Spleen (tissue), 11 donors: ENCODE measurements around the gene TMEM169. TPM values are rescaled to one million over a fixed set of nuclear protein-coding genes. Genes with fewer than 3 reads are reported as not detected.

Experiments
- DNase-seq: peaks from one replicate; pipeline ENCODE4 v3.0.0-alpha.2; 2020
- H3K27ac ChIP-seq, 8 donors: fragments of 200-600 bp; sonication (generic) in 7 of 8; 1 replicate in 4 of 8; 2 replicates in 4 of 8; pipeline versions ENCODE4 v1.5.0 to v1.8.0; 2016 to 2021; ENCODE audit warnings: inconsistent platforms in 4 of 8, mild to moderate bottlenecking in 4 of 8, moderate library complexity in 1 of 8
- H3K27me3 ChIP-seq, 7 donors: fragments of 200-600 bp; sonication (generic) in 6 of 7; replicated peaks in 1 of 7; 1 replicate in 4 of 7; 2 replicates in 3 of 7; pipeline versions ENCODE4 v1.5.0 to v1.8.0; 2016 to 2021; ENCODE audit warnings: inconsistent platforms in 3 of 7, mild to moderate bottlenecking in 1 of 7
- H3K36me3 ChIP-seq, 6 donors: fragments of 200-600 bp; sonication (generic) in 5 of 6; 1 replicate in 4 of 6; 2 replicates in 2 of 6; pipeline versions ENCODE4 v1.5.0 to v1.8.0; 2016 to 2021; ENCODE audit warnings: inconsistent platforms in 2 of 6
- H3K4me1 ChIP-seq, 6 donors: fragments of 200-600 bp; sonication (generic) in 5 of 6; 1 replicate in 3 of 6; 2 replicates in 3 of 6; pipeline versions ENCODE4 v1.5.0 to v1.8.0; 2016 to 2021; ENCODE audit warnings: inconsistent platforms in 3 of 6
- H3K4me3 ChIP-seq, 8 donors: fragments of 200-600 bp; sonication (generic) in 7 of 8; 1 replicate in 4 of 8; 2 replicates in 4 of 8; pipeline versions ENCODE4 v1.5.0 to v1.8.0; 2016 to 2021; ENCODE audit warnings: inconsistent platforms in 4 of 8, mild to moderate bottlenecking in 4 of 8, moderate library complexity in 2 of 8
- H3K9me3 ChIP-seq, 8 donors: fragments of 200-600 bp; sonication (generic) in 7 of 8; 1 replicate in 4 of 8; 2 replicates in 4 of 8; pipeline versions ENCODE4 v1.5.0 to v1.8.0; 2016 to 2021; ENCODE audit warnings: inconsistent platforms in 4 of 8
- POLR2A ChIP-seq, 3 donors: fragments of 450-650 bp; IDR thresholded peaks; one replicate each; pipeline ENCODE4 v1.5.1; 2017; ENCODE audit warnings: antibody characterized with exemption in 3 of 3, mild to moderate bottlenecking in 1 of 3
- POLR2AphosphoS5 ChIP-seq, 3 donors: sonication (generic); formaldehyde crosslinking; IDR thresholded peaks; one replicate each; pipeline ENCODE4 v1.5.1; 2017; ENCODE audit warnings: antibody characterized with exemption in 3 of 3
- WGBS, 5 donors: extraction: QIAGEN DNeasy Blood & Tissue Kit in 3 of 5; methylation state at CpG; one replicate each; pipeline versions ENCODE4 v1.1.5 to v1.1.7; 2013 to 2018; 5-methylcytosine and 5-hydroxymethylcytosine counted together
- intact Hi-C: fragments of 100-400 bp; cut with DNase I; formaldehyde crosslinking; loops from one replicate; pipeline ENCODE4 v1.15.0; 2023; ENCODE audit warnings: low total_unique reads
- polyA plus RNA-seq, 3 donors: library from polyadenylated mRNA; stranded (reverse); fragments of 200-250 nt; gene quantifications; one replicate each; pipeline ENCODE4 v1.2.1, GENCODE V29; 2013
- total RNA-seq, 7 donors: library from RNA; depleted of rRNA in 3 of 7; stranded (reverse); fragments of >200 nt in 3 of 7; fragmentation: NEBNext Ultra II Directional in 4 of 7; extraction: Animal tissue kit (Norgen Biotek cat#: 25700) in 4 of 7; gene quantifications; one replicate each; pipeline versions ENCODE4 v1.1.0 to v1.2.1, GENCODE V29; 2016 to 2021
- TF ChIP-seq, protein P1 (sequence below), 11 experiments: fragments of 200-600 bp in 7 of 11; fragments of 450-650 bp in 4 of 11; sonication (generic) in 4 of 11; IDR thresholded peaks in 8 of 11; conservative IDR thresholded peaks in 3 of 11; 1 replicate in 7 of 11; 2 replicates in 4 of 11; pipeline versions ENCODE4 v1.4.0 to v1.8.0; 2016 to 2021; ENCODE audit warnings: antibody characterized with exemption in 11 of 11, inconsistent platforms in 4 of 11, mild to moderate bottlenecking in 1 of 11
- donor health status: healthy with polysubstance abuse.
- donor health status: DM: no; HTN: no; CAD: no; lungs with moderate emphysema.
- donor health status: DM: no; HTN: no; CAD: no.
- donor health status: Bipolar disorder and iron deficiency.
- donor health status: healthy.
- donor health status: DM: no; HTN: no; CAD: no.
- donor health status: DM: yes; HTN: yes; CAD: no.

TMEM169 gene
- total and polyA plus RNA-seq, 10 donors: 0.19 to 1.3 (median 0.83) TPM

DNA sequence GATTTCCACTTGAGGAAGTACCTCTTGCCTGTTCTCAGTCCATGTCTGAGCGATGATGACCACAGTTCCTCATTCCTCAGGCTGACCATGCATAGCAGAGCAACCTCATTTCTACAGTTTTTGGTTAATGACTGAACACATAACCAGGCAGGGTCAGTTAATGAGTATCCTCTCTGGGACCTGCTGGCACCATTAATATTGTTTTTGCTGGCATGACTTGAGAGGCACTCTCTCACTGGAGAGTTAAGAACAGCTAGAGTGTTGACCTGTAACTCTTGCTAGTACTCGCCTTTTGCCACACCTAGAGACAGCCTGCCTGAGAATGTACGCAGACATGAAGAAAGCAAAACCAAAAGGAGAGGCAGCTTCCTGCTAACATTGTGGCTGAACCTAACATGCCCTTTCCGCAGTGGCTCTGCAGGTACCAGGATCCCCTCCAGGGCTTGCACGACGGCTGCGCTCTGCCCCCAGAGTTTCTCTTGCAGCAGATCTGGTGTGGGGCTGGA lies 24.0 kb upstream of the TMEM169 start:
- Histone ChIP-seq H3K27me3 (no peaks in the 10 kb centered on the region), H3K9me3 (no peaks in the 10 kb centered on the region), H3K27ac (peak overlapping the region; percentile 73 to 89 (median 86)), H3K36me3 (peaks cover 0 to 46% (median 0%) of the 10 kb centered on the region in 6 donors), H3K4me3 (peak overlapping the region in 6 of 8 donors; percentile 3 to 61 (median 17)), H3K4me1 (peaks cover 4 to 24% (median 20%) of the 10 kb centered on the region in 6 donors)
- intact Hi-C loops: no loop called here
- WGBS, 5 donors: 24 to 43% (median 38%) methylated on average over 7 of the region's 7 CpGs
- DNase-seq: peak; percentile 87
- TF ChIP-seq, protein P1, sequence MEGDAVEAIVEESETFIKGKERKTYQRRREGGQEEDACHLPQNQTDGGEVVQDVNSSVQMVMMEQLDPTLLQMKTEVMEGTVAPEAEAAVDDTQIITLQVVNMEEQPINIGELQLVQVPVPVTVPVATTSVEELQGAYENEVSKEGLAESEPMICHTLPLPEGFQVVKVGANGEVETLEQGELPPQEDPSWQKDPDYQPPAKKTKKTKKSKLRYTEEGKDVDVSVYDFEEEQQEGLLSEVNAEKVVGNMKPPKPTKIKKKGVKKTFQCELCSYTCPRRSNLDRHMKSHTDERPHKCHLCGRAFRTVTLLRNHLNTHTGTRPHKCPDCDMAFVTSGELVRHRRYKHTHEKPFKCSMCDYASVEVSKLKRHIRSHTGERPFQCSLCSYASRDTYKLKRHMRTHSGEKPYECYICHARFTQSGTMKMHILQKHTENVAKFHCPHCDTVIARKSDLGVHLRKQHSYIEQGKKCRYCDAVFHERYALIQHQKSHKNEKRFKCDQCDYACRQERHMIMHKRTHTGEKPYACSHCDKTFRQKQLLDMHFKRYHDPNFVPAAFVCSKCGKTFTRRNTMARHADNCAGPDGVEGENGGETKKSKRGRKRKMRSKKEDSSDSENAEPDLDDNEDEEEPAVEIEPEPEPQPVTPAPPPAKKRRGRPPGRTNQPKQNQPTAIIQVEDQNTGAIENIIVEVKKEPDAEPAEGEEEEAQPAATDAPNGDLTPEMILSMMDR (IDR thresholded peaks at IDR 0.05 in 8 of 11, conservative IDR thresholded peaks at IDR 0.05 in 3 of 11): peak in 4 of 11 experiments; percentile 3 to 19 (median 12)
- TF ChIP-seq POLR2AphosphoS5 (IDR thresholded peaks at IDR 0.05): peak in 2 of 3 donors; percentile 52 to 72
- no peak for TF ChIP-seq POLR2A (IDR thresholded peaks at IDR 0.05)

- Histone ChIP-seq H3K27me3 (no peaks in the 10 kb centered on the region), H3K9me3 (no peaks in the 10 kb centered on the region), H3K4me1 (peaks cover 4 to 24% (median 20%) of the 10 kb centered on the region in 6 donors), H3K27ac (no peak overlapping the region), H3K36me3 (peaks cover 0 to 62% (median 4%) of the 10 kb centered on the region in 6 donors), H3K4me3 (no peak overlapping the region)
- TF ChIP-seq, protein P1 (IDR thresholded peaks at IDR 0.05 in 8 of 11, conservative IDR thresholded peaks at IDR 0.05 in 3 of 11): peak in 4 of 11 experiments; percentile 15 to 29 (median 21)
- TF ChIP-seq POLR2AphosphoS5 (IDR thresholded peaks at IDR 0.05) (no peak), POLR2A (IDR thresholded peaks at IDR 0.05) (no peak)
- 91 to 96% (median 92%) methylated on average over 5 of the region's 5 CpGs for WGBS, 5 donors
- DNase-seq: no peak
- intact Hi-C loops: no loop called here
These were observed 22.4 kb upstream of the TMEM169 start for GRCh38 chr2:216059233-216059834.

GRCh38 chr2:216064014-216064630 lies 17.6 kb upstream of the TMEM169 start:
- Histone ChIP-seq H3K4me1 (no peaks in the 10 kb centered on the region), H3K9me3 (no peaks in the 10 kb centered on the region), H3K27ac (no peak overlapping the region), H3K36me3 (peaks cover 0 to 66% (median 21%) of the 10 kb centered on the region in 6 donors), H3K4me3 (no peak overlapping the region), H3K27me3 (no peaks in the 10 kb centered on the region)
- no peak for DNase-seq
- 91 to 98% (median 92%) methylated on average over 2 of the region's 2 CpGs for WGBS, 5 donors
- intact Hi-C loops: no loop called here
- TF ChIP-seq POLR2AphosphoS5 (IDR thresholded peaks at IDR 0.05): no peak

GRCh38 chr2:216064665-216065064 lies 17.1 kb upstream of the TMEM169 start:
- H3K4me3 ChIP-seq: no peak overlapping the region
- H3K9me3 ChIP-seq: no peaks in the 10 kb centered on the region
- TF ChIP-seq POLR2AphosphoS5 (IDR thresholded peaks at IDR 0.05) (no peak), POLR2A (IDR thresholded peaks at IDR 0.05) (no peak)
- TF ChIP-seq, protein P1 (IDR thresholded peaks at IDR 0.05 in 8 of 11, conservative IDR thresholded peaks at IDR 0.05 in 3 of 11): no peak
- H3K4me1 ChIP-seq: no peaks in the 10 kb centered on the region
- intact Hi-C loops: no loop called here
- WGBS, 5 donors: 67 to 86% (median 79%) methylated on average over 1 of the region's 1 CpG
- peaks cover 0 to 60% (median 21%) of the 10 kb centered on the region in 6 donors for H3K36me3 ChIP-seq
- H3K27me3 ChIP-seq: no peaks in the 10 kb centered on the region
- no peak for DNase-seq
- H3K27ac ChIP-seq: no peak overlapping the region
